Measurements from ENCODE around the gene MYH7. TPM values are rescaled to one million over a fixed set of nuclear protein-coding genes. Genes with fewer than 3 reads are reported as not detected.
"Not testable (repeated sequence)": the region's sequence is repeated elsewhere in the genome, so short reads cannot be mapped to it uniquely, and the experiment has no call there.

Gene MYH7
- total RNA-seq, 1 donor from 2014 or later: not detected

- no peak for DNase-seq (ENCODE audit: low read depth, low spot score)
Observed at GRCh38 chr14:23430723-23431085, 4.8 kb downstream of the MYH7 start.

DNA sequence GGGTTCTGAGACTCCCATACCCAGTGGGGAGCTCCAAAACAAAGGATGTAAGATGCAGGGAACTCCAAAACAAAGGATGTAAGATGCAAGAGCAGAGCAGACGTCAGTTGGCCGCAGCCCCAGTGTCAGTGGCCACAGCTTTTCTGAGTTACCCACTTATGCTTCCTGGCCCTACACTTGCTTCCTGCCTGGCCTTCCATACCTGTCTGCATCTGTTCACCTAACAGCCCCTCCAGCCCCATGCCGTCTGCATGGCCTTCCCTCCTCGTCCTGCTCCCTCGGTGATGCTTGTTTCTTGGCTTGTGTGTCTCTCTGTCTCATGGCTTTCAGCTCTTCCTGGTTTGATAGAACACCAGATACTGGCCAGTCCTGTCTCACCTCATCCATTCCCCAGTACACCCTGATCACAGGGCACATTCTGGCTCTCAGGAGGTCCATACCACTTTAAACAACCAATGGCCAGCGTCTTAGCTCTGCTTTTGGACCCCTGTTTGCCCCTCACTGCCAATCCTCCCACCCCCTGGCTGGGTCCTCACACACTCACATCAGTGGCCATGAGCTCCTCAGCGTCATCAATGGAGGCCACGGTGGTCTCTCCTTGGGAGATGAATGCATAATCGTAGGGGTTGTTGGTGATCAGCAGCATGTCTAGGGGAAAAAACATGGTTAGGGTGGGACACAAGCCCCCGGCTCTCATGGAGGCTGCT is 5.3 kb downstream of the MYH7 start:
- no peak for DNase-seq (ENCODE audit: low read depth, low spot score)

- DNase-seq (ENCODE audit: low read depth, low spot score): no peak
Observed at GRCh38 chr14:23428686-23429495, 6.6 kb downstream of the MYH7 start.

DNA sequence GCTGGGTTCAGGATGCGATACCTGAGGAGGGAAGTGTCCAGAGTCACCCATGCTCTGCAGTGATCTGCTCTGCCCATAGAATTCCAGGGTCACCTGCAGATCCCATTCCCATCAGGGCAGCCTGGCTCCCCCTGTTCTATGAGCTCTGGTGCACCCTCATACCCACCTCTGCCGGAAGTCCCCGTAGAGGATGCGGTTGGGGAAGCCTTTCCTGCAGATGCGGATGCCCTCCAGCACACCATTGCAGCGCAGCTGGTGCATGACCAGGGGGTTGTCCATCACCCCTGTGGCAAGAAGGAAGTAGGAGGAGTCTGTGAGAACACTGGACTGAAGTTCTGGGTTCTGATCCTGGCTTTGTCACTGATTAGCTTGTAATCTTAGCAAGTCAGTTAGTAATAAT is 9.7 kb downstream of the MYH7 start:
- not testable (repeated sequence) for DNase-seq (ENCODE audit: low read depth, low spot score)

DNA sequence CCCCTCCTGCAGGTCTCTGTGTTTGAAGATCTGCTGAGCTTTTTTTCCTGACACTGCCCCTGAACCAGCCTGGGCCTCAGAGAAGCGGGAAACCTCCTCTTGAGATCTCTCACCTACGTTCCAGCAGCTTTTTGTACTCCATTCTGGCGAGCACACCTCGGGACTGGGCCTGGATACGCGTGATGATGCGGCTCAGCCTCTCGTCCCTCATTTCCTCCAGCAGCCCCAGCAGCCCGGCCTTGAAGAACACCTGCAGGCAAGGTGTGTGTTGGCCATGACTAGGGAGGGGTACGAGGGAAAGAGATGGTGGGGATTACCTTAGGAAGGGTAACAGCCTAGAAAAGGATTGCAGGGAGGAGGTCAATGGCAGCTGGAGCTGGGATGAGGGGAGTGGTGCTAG is 10.3 kb downstream of the MYH7 start:
- DNase-seq (ENCODE audit: low read depth, low spot score): no peak

DNA sequence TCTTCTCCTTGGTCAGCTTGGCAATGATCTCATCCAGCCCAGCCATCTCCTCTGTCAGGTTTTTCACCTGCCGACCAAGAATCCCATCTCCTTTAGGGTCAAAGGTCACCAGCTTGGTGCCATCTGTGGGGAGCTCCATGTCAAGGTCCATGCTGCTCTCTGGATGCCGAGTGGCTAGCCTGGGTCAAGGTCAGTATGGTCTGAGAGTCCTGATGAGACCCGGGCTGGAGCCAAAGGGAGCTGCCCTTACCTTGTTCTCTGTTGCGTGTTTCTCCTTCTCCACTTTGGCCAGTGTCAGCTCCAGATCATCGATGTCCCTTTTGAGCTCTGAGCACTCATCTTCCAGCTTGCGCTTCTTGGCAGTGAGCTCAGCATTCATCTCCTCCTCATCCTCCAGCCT is 11.8 kb downstream of the MYH7 start:
- no peak for DNase-seq (ENCODE audit: low read depth, low spot score)

GRCh38 chr14:23421594-23421993 is 13.9 kb downstream of the MYH7 start:
- no peak for DNase-seq (ENCODE audit: low read depth, low spot score)

DNA sequence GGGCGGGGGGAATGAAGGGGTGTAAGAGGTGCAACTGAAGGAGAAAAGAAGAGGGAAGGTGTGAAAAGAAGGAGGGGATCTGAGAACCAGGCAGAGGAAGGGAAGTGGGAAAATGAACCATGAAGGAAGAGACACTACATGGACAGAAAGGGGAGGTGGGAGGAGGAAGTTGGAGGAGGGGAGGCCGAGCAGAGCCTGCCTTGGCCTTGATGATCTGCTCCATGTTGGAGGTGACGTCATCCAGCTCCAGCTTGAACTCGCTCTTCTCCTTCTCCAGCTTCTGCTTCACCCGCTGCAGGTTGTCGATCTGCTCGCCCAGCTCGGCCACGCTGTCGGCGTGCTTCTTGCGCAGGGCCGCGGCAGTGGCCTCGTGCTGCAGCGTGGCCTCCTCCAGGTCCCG is 15.8 kb downstream of the MYH7 start:
- not testable (repeated sequence) for DNase-seq (ENCODE audit: low read depth, low spot score)

- DNase-seq (ENCODE audit: low read depth, low spot score): no peak
Observed at GRCh38 chr14:23418021-23418420, 17.4 kb downstream of the MYH7 start.

- not testable (repeated sequence) for DNase-seq (ENCODE audit: low read depth, low spot score)
Observed at GRCh38 chr14:23417269-23417668, 18.2 kb downstream of the MYH7 start.

DNA sequence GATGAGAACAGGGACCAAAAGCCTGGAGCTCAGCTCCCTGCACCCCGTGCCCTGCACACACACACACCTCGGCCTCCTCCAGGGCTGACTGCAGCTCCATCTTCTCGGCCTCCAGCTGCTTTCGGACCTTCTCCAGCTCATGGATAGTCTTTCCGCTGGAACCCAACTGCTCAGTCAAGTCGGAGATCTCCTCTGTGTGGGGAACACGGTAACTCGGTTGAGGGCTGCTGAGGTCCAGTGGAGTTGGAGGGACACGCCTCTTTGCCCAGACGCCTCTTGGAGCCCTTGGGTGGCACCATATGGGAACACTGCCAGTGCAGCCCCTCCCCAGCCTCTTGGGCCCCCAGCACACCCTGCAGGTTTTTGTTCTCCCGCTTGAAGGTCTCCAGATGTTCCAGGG is 18.7 kb downstream of the MYH7 start:
- no peak for DNase-seq (ENCODE audit: low read depth, low spot score)

DNA sequence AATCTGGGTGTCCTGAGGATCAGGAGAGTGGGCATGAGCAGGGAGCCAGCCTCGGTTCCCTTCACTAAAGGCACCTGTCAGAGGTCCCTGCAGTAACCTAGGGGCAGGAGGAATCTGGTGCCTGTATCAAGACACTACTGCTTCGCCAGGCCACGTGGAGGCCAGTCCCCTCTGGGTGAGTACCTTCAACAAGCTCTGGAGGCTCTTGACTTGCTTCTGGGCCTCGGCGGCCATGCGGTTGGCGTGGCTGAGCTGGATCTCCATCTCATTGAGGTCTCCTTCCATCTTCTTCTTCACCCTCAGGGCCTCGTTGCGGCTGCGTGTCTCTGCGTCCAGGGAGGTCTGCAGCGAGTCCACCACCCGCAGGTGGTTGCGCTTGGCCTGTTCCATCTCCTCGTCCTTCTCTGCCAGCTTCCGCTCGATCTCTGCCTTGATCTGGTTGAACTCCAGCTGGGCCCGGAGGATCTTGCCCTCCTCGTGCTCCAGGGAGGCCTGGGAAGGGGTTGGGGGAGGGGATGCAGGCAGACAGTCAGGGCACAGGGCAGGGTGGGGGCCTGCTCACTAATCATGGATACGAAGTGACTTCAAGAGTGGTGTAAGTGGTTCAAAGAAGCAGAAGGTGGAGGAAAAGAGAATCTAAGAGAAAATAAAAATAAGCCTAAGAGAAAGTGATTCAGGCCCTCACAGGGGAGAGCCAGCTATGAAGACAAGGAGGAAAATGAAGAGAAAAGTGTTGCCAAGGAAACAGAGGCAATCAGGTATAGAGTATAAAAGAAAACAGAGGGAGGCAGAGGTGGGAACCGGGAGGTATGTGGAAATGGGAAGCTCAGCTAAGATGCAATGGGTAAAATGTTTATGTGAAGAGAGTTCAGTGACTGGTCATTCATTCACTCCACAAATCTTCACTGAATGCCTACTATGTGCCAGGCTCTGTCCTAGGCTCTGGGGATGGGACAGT is 19.4 kb downstream of the MYH7 start:
- DNase-seq (ENCODE audit: low read depth, low spot score): no peak

GRCh38 chr14:23414906-23415820 is 20.3 kb downstream of the MYH7 start:
- DNase-seq (ENCODE audit: low read depth, low spot score): no peak

- DNase-seq (ENCODE audit: low read depth, low spot score): no peak
Observed at GRCh38 chr14:23414254-23414653, 21.2 kb downstream of the MYH7 start.

DNA sequence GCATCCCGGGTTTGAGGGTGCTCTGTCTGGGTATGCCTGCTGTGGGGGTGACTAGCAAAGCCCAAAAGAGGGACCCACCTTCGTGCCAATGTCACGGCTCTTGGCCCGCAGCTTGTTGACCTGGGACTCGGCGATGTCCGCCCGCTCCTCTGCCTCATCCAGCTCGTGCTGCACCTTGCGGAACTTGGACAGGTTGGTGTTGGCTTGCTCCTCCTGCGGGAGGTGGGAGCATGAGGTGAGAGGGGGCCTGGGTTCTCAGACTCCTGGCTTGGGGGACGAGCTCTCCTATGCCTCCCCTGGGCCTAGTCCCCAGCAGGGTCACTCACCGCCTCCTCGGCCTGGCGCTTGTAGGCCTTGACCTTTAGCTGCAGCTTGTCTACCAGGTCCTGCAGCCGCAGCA is 21.8 kb downstream of the MYH7 start:
- DNase-seq (ENCODE audit: low read depth, low spot score): no peak

DNA sequence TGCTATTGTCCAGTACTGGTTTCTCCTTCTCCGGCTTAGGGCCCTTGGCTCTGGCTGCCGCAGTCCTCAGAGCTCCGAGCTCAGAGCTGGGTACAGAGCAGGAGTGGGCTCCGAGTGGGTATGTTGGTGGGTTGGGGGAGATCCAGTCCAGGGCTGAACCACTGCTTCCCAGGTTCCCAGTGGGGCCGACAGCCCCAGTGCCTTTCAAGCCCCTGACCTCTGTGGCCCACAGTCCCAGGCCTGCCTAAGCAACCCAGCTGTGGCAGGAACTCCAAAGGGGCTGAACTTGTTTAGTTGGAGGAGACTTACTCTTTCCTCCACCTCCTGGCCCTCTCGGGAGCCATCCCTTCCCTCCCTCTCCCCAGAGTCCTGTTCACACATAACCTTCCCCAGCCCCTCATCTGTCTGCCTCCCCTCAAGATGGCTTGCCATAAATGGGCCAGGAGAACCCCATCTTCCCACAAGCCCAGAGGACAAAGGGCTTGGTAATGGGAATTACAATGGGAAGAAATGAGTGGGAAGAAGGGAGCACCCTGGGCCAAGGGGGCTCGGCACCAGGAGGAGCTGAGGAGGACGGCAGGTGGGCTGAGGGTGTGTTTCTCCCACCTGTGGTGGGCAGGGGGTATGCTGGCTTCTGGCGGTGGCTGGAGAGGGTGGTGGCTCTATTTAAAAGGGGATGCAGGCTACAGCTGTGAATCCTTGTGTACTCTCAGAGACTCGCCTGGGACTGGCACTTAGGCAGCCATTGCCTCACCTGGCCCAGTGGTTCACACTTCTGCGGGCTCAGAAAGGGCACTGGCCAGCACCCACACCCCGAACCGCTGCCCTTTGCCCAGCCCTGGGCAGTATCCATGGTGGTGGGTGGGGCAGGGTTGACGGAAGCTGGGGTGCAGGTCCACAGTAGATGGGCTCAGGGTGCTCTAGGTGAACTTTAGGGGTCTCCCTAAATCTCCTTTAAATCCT is 23.6 kb downstream of the MYH7 start:
- no peak for DNase-seq (ENCODE audit: low read depth, low spot score)

GRCh38 chr14:23409966-23410635 is 25.4 kb downstream of the MYH7 start:
- no peak for DNase-seq (ENCODE audit: low read depth, low spot score)

DNA sequence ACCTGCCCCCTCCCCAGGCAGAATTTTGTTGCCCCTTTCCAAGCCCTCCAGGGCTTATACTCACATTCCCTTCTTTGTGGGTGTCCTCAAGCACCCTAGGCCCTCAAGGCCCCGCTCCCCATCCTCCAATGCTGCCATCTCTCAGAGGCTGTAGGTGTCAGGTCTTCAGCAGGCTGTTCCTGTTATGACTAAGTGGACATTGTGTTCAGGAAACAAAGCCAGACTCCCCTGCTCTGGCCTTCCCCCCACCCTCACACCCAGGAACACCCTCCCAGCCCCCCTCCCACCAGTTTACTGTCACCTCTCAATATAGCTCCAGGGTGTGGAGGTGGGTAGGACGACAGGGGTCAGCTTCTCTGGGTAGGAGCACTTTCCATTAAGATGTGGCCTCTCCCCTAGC is 26.0 kb downstream of the MYH7 start:
- DNase-seq (ENCODE audit: low read depth, low spot score): no peak

- no peak for DNase-seq (ENCODE audit: low read depth, low spot score)
Observed at GRCh38 chr14:23408307-23408630, 27.2 kb downstream of the MYH7 start.
